Peyer's patch (tissue), 4 donors: ENCODE results near the gene GID8.

Experiments used
- CTCF ChIP-seq, 6 experiments: fragments of 450-650 bp in 4 of 6; fragments of 200-600 bp in 2 of 6; sonication (generic) in 1 of 6; IDR thresholded peaks; one replicate each; pipeline ENCODE4 v1.5.1; 2017 to 2019; ENCODE audit warnings: antibody characterized with exemption in 6 of 6, mild to moderate bottlenecking in 3 of 6, moderate library complexity in 1 of 6
- POLR2A ChIP-seq, 2 donors: fragments of 450-650 bp; IDR thresholded peaks; one replicate each; pipeline ENCODE4 v1.5.1; 2017; ENCODE audit warnings: antibody characterized with exemption in 2 of 2, mild to moderate bottlenecking in 2 of 2, moderate library complexity in 2 of 2

- TF ChIP-seq CTCF (IDR thresholded peaks at IDR 0.05) = no peak
- no peak for TF ChIP-seq POLR2A (IDR thresholded peaks at IDR 0.05)
Measured at GRCh38 chr20:62995481-62995880, 57.5 kb downstream of the GID8 start.
